Measurements from ENCODE around the gene RTP5.

DNA sequence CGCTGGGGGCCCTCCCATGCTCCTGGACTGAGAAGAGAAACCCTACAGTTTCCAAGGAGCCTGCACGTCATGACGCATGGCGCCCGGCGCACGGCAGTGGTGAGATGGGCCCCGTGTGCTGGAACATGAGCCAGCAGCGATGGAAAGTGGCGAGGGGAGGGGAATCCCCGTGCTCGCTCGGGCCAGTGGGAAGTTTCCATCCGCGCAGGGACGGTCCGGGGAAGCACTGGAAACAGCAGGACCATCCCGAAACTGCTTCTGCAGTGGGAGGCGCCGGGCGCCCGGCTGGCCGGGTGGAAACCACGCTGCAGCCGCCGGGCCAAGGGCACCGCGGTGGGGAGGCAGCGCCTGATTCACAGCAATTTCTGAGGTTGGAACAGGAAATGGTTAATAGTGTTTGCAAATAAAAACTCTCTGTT is 6.0 kb upstream of the RTP5 start:
- no peak for TF ChIP-seq EP300 (IDR thresholded peaks at IDR 0.05; ENCODE audit: borderline replicate concordance)
- no peak for TF ChIP-seq CEBPB (IDR thresholded peaks at IDR 0.05)
- TF ChIP-seq YY1 (IDR thresholded peaks at IDR 0.05; ENCODE audit: low read depth): no peak
- TF ChIP-seq, protein P1, sequence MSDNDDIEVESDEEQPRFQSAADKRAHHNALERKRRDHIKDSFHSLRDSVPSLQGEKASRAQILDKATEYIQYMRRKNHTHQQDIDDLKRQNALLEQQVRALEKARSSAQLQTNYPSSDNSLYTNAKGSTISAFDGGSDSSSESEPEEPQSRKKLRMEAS (IDR thresholded peaks at IDR 0.05): no peak
- TF ChIP-seq TCF12 (IDR thresholded peaks at IDR 0.05; ENCODE audit: low read depth): no peak
- TF ChIP-seq, protein P2, sequence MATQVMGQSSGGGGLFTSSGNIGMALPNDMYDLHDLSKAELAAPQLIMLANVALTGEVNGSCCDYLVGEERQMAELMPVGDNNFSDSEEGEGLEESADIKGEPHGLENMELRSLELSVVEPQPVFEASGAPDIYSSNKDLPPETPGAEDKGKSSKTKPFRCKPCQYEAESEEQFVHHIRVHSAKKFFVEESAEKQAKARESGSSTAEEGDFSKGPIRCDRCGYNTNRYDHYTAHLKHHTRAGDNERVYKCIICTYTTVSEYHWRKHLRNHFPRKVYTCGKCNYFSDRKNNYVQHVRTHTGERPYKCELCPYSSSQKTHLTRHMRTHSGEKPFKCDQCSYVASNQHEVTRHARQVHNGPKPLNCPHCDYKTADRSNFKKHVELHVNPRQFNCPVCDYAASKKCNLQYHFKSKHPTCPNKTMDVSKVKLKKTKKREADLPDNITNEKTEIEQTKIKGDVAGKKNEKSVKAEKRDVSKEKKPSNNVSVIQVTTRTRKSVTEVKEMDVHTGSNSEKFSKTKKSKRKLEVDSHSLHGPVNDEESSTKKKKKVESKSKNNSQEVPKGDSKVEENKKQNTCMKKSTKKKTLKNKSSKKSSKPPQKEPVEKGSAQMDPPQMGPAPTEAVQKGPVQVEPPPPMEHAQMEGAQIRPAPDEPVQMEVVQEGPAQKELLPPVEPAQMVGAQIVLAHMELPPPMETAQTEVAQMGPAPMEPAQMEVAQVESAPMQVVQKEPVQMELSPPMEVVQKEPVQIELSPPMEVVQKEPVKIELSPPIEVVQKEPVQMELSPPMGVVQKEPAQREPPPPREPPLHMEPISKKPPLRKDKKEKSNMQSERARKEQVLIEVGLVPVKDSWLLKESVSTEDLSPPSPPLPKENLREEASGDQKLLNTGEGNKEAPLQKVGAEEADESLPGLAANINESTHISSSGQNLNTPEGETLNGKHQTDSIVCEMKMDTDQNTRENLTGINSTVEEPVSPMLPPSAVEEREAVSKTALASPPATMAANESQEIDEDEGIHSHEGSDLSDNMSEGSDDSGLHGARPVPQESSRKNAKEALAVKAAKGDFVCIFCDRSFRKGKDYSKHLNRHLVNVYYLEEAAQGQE (IDR thresholded peaks at IDR 0.05; ENCODE audit: low read depth): no peak
- no peak for TF ChIP-seq RAD21 (IDR thresholded peaks at IDR 0.05; ENCODE audit: low read depth)
- no peak for TF ChIP-seq FOXM1 (IDR thresholded peaks at IDR 0.05; ENCODE audit: borderline replicate concordance, low read depth)
- TF ChIP-seq EGR1 (IDR thresholded peaks at IDR 0.05): no peak
- no peak for TF ChIP-seq CREB1 (IDR thresholded peaks at IDR 0.05; ENCODE audit: low read depth)
- no peak for TF ChIP-seq TEAD4 (IDR thresholded peaks at IDR 0.05)
- TF ChIP-seq NFIC (IDR thresholded peaks at IDR 0.05): no peak
- no peak for TF ChIP-seq TAF1 (IDR thresholded peaks at IDR 0.05; ENCODE audit: low read depth)
- no peak for TF ChIP-seq ZBTB7A (IDR thresholded peaks at IDR 0.05; ENCODE audit: low read depth)

Measured in Ishikawa (cell line).